ENCODE measurements around the gene ITGA11. TPM values are rescaled to one million over a fixed set of nuclear protein-coding genes. Genes with fewer than 3 reads are reported as not detected.

The ITGA11 gene
- total and polyA plus RNA-seq, 2 experiments from 2014 or later = 0.03 to 0.40 TPM

DNA sequence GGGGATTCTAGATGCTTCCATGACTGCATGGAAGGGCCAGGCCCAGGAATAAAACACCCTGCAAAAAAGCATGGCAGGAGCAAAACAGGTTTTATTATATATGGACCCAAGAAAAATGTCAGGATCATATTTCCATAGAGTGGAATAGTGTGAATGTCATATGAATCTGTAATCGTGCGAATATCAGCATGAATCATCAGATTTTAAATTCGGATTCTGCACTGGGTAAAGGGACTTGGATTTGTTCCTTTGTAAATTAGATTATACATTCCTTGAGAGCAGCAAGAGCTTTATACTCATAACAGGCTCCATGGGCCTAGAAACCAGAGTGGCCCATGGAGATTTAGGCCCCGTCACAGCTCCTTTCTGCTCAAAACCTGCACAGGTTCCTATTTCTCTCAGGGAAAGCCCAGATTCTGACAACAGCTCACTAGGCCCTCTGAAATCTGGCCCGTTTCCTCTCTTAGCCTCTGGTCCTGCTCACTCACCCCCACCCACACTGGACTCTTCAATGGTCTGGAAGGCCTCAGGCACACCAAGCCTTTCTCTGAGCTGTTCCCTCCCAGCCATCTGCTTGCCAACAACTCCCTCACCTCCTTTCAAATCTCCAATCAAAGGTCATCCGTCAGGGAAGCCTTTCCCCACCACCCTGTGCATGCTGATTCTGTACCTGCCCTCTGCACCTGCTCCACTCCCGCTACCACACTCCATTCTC is 78.4 kb downstream of the ITGA11 start:
- DNase-seq (ENCODE audit: low spot score) (no peak), ATAC-seq (no peak)
- Histone ChIP-seq H3K4me3 (no peak overlapping the region), H3K27me3 (ENCODE audit: insufficient read depth) (no peaks in the 10 kb centered on the region), H3K9me2 (ENCODE audit: insufficient read depth) (no peaks in the 10 kb centered on the region), H3K36me3 (ENCODE audit: insufficient read depth) (no peaks in the 10 kb centered on the region), H3K4me2 (no peak overlapping the region), H2AFZ (peak overlapping the region; percentile 38; the same call in 1 of the 2 replicates), H3K4me1 (ENCODE audit: insufficient read depth) (no peaks in the 10 kb centered on the region), H3K79me2 (replicated peaks; ENCODE audit: insufficient read depth) (no peaks in the 10 kb centered on the region), H3F3A (replicated peaks; ENCODE audit: low read depth) (no peaks in the 10 kb centered on the region), H3K27ac (ENCODE audit: low read depth) (no peak overlapping the region), H4K20me1 (replicated peaks; ENCODE audit: insufficient read depth) (no peaks in the 10 kb centered on the region)
- peaks cover 17% of the 10 kb centered on the region; the same call in 2 of the 3 replicates for H3K9me3 Mint-ChIP-seq
- H3K27me3 Mint-ChIP-seq (ENCODE audit: insufficient read depth, low read depth, poor library complexity) = peaks cover 9% of the 10 kb centered on the region
- no peak overlapping the region for H3K4me3 Mint-ChIP-seq
- TF ChIP-seq, protein P1, sequence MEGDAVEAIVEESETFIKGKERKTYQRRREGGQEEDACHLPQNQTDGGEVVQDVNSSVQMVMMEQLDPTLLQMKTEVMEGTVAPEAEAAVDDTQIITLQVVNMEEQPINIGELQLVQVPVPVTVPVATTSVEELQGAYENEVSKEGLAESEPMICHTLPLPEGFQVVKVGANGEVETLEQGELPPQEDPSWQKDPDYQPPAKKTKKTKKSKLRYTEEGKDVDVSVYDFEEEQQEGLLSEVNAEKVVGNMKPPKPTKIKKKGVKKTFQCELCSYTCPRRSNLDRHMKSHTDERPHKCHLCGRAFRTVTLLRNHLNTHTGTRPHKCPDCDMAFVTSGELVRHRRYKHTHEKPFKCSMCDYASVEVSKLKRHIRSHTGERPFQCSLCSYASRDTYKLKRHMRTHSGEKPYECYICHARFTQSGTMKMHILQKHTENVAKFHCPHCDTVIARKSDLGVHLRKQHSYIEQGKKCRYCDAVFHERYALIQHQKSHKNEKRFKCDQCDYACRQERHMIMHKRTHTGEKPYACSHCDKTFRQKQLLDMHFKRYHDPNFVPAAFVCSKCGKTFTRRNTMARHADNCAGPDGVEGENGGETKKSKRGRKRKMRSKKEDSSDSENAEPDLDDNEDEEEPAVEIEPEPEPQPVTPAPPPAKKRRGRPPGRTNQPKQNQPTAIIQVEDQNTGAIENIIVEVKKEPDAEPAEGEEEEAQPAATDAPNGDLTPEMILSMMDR (conservative IDR thresholded peaks at IDR 0.05; ENCODE audit: low read depth in 2 of 2) = no peak
- no peak for TF ChIP-seq STAT1 (IDR thresholded peaks at IDR 0.05; ENCODE audit: unreplicated experiment)
- no peak for TF ChIP-seq EZH2 (IDR thresholded peaks at IDR 0.05; ENCODE audit: low read depth, unreplicated experiment)
- TF ChIP-seq EZH2phosphoT487 (IDR thresholded peaks at IDR 0.05; ENCODE audit: unreplicated experiment) = no peak
- no peak for TF ChIP-seq REST (IDR thresholded peaks at IDR 0.05; ENCODE audit: unreplicated experiment)
- no peak for TF ChIP-seq ZNF114 (CRISPR knock-in tag; IDR thresholded peaks at IDR 0.05)
- TF ChIP-seq POLR2AphosphoS5 (IDR thresholded peaks at IDR 0.05; ENCODE audit: low read depth) = no peak
- TF ChIP-seq ZNF331 (CRISPR knock-in tag; IDR thresholded peaks at IDR 0.05; ENCODE audit: low read depth) = no peak
- no peak for TF ChIP-seq JUNB (IDR thresholded peaks at IDR 0.05; ENCODE audit: unreplicated experiment)
- TF ChIP-seq, protein P2, sequence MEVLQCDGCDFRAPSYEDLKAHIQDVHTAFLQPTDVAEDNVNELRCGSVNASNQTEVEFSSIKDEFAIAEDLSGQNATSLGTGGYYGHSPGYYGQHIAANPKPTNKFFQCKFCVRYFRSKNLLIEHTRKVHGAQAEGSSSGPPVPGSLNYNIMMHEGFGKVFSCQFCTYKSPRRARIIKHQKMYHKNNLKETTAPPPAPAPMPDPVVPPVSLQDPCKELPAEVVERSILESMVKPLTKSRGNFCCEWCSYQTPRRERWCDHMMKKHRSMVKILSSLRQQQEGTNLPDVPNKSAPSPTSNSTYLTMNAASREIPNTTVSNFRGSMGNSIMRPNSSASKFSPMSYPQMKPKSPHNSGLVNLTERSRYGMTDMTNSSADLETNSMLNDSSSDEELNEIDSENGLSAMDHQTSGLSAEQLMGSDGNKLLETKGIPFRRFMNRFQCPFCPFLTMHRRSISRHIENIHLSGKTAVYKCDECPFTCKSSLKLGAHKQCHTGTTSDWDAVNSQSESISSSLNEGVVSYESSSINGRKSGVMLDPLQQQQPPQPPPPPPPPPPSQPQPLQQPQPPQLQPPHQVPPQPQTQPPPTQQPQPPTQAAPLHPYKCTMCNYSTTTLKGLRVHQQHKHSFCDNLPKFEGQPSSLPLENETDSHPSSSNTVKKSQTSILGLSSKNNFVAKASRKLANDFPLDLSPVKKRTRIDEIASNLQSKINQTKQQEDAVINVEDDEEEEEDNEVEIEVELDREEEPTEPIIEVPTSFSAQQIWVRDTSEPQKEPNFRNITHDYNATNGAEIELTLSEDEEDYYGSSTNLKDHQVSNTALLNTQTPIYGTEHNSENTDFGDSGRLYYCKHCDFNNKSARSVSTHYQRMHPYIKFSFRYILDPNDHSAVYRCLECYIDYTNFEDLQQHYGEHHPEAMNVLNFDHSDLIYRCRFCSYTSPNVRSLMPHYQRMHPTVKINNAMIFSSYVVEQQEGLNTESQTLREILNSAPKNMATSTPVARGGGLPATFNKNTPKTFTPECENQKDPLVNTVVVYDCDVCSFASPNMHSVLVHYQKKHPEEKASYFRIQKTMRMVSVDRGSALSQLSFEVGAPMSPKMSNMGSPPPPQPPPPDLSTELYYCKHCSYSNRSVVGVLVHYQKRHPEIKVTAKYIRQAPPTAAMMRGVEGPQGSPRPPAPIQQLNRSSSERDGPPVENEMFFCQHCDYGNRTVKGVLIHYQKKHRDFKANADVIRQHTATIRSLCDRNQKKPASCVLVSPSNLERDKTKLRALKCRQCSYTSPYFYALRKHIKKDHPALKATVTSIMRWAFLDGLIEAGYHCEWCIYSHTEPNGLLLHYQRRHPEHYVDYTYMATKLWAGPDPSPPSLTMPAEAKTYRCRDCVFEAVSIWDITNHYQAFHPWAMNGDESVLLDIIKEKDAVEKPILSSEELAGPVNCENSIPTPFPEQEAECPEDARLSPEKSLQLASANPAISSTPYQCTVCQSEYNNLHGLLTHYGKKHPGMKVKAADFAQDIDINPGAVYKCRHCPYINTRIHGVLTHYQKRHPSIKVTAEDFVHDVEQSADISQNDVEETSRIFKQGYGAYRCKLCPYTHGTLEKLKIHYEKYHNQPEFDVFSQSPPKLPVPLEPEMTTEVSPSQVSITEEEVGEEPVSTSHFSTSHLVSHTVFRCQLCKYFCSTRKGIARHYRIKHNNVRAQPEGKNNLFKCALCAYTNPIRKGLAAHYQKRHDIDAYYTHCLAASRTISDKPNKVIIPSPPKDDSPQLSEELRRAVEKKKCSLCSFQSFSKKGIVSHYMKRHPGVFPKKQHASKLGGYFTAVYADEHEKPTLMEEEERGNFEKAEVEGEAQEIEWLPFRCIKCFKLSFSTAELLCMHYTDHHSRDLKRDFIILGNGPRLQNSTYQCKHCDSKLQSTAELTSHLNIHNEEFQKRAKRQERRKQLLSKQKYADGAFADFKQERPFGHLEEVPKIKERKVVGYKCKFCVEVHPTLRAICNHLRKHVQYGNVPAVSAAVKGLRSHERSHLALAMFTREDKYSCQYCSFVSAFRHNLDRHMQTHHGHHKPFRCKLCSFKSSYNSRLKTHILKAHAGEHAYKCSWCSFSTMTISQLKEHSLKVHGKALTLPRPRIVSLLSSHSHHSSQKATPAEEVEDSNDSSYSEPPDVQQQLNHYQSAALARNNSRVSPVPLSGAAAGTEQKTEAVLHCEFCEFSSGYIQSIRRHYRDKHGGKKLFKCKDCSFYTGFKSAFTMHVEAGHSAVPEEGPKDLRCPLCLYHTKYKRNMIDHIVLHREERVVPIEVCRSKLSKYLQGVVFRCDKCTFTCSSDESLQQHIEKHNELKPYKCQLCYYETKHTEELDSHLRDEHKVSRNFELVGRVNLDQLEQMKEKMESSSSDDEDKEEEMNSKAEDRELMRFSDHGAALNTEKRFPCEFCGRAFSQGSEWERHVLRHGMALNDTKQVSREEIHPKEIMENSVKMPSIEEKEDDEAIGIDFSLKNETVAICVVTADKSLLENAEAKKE (CRISPR knock-in tag; IDR thresholded peaks at IDR 0.05) = no peak
- no peak for TF ChIP-seq CREB1 (CRISPR knock-in tag; IDR thresholded peaks at IDR 0.05; ENCODE audit: low read depth)
- no peak for TF ChIP-seq NANOG (IDR thresholded peaks at IDR 0.05; ENCODE audit: borderline replicate concordance)
- TF ChIP-seq, protein P3, sequence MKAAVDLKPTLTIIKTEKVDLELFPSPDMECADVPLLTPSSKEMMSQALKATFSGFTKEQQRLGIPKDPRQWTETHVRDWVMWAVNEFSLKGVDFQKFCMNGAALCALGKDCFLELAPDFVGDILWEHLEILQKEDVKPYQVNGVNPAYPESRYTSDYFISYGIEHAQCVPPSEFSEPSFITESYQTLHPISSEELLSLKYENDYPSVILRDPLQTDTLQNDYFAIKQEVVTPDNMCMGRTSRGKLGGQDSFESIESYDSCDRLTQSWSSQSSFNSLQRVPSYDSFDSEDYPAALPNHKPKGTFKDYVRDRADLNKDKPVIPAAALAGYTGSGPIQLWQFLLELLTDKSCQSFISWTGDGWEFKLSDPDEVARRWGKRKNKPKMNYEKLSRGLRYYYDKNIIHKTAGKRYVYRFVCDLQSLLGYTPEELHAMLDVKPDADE (IDR thresholded peaks at IDR 0.05) = no peak
- peak overlapping the region; percentile 66; the same call in 1 of the 2 replicates for H3K27ac Mint-ChIP-seq
- peaks cover 10% of the 10 kb centered on the region; the same call in 2 of the 3 replicates for H3K36me3 Mint-ChIP-seq (ENCODE audit: low read depth)
- H3K4me1 Mint-ChIP-seq = no peaks in the 10 kb centered on the region

Measured in GM23338 (cell line).